GM18507 (cell line): ENCODE data around the gene COL5A3.

Experiments
- DNase-seq: peaks from one replicate; pipeline ENCODE4 v3.0.0; 2011; ENCODE audit warnings: low read depth; ENCODE audit not compliant: insufficient read length; ENCODE audit errors: extremely low spot score
- FAIRE-seq: peaks from 2 replicates; lab custom pipeline; 2011; peaks lifted over from hg19 to GRCh38; lab: Jason Lieb, UNC

The COL5A3 gene

GRCh38 chr19:9989504-9989903 is 20.8 kb downstream of the COL5A3 start:
- no peak for FAIRE-seq
- DNase-seq: no peak

GRCh38 chr19:9986787-9987281 is 23.5 kb downstream of the COL5A3 start:
- DNase-seq (no peak), FAIRE-seq (no peak)

- FAIRE-seq (no peak), DNase-seq (no peak)
These were observed 28.7 kb downstream of the COL5A3 start for GRCh38 chr19:9981406-9982260.

- FAIRE-seq (no peak), DNase-seq (no peak)
These were observed 38.2 kb downstream of the COL5A3 start for GRCh38 chr19:9972103-9972502.

GRCh38 chr19:9971166-9971897 is 39.0 kb downstream of the COL5A3 start:
- FAIRE-seq: no peak
- DNase-seq: no peak

- DNase-seq: no peak
- no peak for FAIRE-seq
These were observed 39.8 kb downstream of the COL5A3 start for GRCh38 chr19:9970481-9970880.

- no peak for FAIRE-seq
These were observed 40.7 kb downstream of the COL5A3 start for GRCh38 chr19:9969688-9969975.

GRCh38 chr19:9968820-9969687 is 41.2 kb downstream of the COL5A3 start:
- DNase-seq (no peak), FAIRE-seq (no peak)

More at GRCh38 chr19:9969688-9969975, 40.7 kb downstream of the COL5A3 start:
- DNase-seq: no peak

- FAIRE-seq (no peak), DNase-seq (no peak)
These were observed 43.0 kb downstream of the COL5A3 start for GRCh38 chr19:9967326-9967725.

- no peak for FAIRE-seq
- no peak for DNase-seq
These were observed 43.9 kb downstream of the COL5A3 start for GRCh38 chr19:9966448-9966847.

- no peak for DNase-seq
- FAIRE-seq: no peak
These were observed 44.3 kb downstream of the COL5A3 start for GRCh38 chr19:9966024-9966423.

GRCh38 chr19:9962623-9963290 is 47.5 kb downstream of the COL5A3 start:
- no peak for FAIRE-seq
- DNase-seq: no peak

GRCh38 chr19:9961103-9961502 is 49.2 kb downstream of the COL5A3 start:
- DNase-seq (no peak), FAIRE-seq (no peak)

GRCh38 chr19:9958379-9958821 is 51.9 kb downstream of the COL5A3 start:
- no peak for FAIRE-seq
- DNase-seq: no peak

- DNase-seq (no peak), FAIRE-seq (no peak)
These were observed 53.3 kb downstream of the COL5A3 start for GRCh38 chr19:9956956-9957355.

- FAIRE-seq (no peak), DNase-seq (no peak)
These were observed 56.3 kb downstream of the COL5A3 start for GRCh38 chr19:9953802-9954542.

- DNase-seq: no peak
- FAIRE-seq: no peak
These were observed 58.0 kb downstream of the COL5A3 start for GRCh38 chr19:9952276-9952675.

GRCh38 chr19:9947441-9947840 is 62.9 kb downstream of the COL5A3 start:
- no peak for DNase-seq
- FAIRE-seq: no peak
